T follicular helper cell (primary cell): ENCODE measurements around the gene MINAR2.
A peak's percentile ranks its signal among the peaks of the same experiment; 100 is the strongest.

Experiments used
- DNase-seq: peaks from one replicate; pipeline ENCODE4 v3.0.0-alpha.2; 2020; ENCODE audit warnings: low read depth

MINAR2 gene

GRCh38 chr5:129771058-129771838 is 23.4 kb downstream of the MINAR2 start:
- DNase-seq: peak; percentile 28

DNA sequence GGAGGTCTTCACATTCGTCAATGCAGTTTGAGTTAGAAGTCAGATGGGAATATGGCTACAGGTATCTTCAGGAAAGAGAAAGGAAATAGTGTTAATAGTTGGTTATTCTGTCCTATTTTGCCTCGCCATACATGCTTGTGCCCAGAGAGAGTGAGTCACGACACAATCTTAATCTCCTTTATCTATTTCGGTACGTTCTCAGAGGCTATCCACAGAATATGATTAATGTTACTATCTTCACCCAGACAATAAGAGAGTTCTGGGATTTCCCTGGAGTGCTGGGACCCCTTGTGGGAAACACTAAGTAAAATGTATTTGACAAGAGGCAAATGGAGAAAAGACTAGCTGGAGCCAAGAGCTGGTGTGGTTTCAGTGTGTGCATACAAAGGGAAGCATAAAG is 25.5 kb downstream of the MINAR2 start:
- DNase-seq: no peak

DNA sequence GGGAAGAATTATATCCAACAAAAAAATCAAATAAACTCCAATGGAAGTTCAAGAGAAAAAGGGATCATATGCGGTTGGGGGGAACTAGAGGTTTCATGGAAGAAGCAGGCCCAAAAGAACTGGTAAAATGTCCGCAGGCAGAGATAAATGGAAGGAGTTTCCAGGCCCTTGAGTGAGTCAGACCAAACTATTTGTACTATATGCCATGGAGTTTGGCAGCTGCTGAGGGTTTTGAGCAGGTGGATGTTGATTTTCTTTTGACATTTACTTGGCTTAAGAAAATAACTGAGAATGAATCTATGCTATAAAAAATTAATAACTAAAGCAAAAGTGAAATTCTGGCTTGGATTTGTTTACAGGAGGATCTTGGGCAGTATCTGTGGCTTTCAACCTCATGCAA is 33.7 kb downstream of the MINAR2 start:
- DNase-seq: no peak

- DNase-seq: no peak
Observed at GRCh38 chr5:129803403-129803802, 55.5 kb downstream of the MINAR2 start.

- DNase-seq: no peak
Observed at GRCh38 chr5:129804705-129805104, 56.8 kb downstream of the MINAR2 start.

GRCh38 chr5:129807162-129807814 is 59.4 kb downstream of the MINAR2 start:
- no peak for DNase-seq
